Measurements from ENCODE around the gene WNT16.
"Not testable (repeated sequence)": the region's sequence is repeated elsewhere in the genome, so short reads cannot be mapped to it uniquely, and the experiment has no call there.

The WNT16 gene

GRCh38 chr7:121307021-121307574 is 21.7 kb upstream of the WNT16 start:
- DNase-seq = no peak

GRCh38 chr7:121313220-121313792 is 15.5 kb upstream of the WNT16 start:
- no peak for DNase-seq

- peak; percentile 92 for DNase-seq
These were observed 14.8 kb upstream of the WNT16 start for GRCh38 chr7:121313793-121314676.

- not testable (repeated sequence) for DNase-seq
These were observed 13.6 kb upstream of the WNT16 start for GRCh38 chr7:121315170-121315569.

- DNase-seq = no peak
These were observed 6.3 kb upstream of the WNT16 start for GRCh38 chr7:121322460-121322859.

GRCh38 chr7:121323515-121324302 is 5.1 kb upstream of the WNT16 start:
- DNase-seq = no peak

GRCh38 chr7:121327671-121328070 is 1.1 kb upstream of the WNT16 start:
- DNase-seq = no peak

- DNase-seq = peak; percentile 27
These were observed 622 bp downstream of the WNT16 start for GRCh38 chr7:121329191-121330052.

- no peak for DNase-seq
These were observed 1.4 kb downstream of the WNT16 start for GRCh38 chr7:121330053-121330833.

GRCh38 chr7:121331048-121331447 is 2.2 kb downstream of the WNT16 start:
- no peak for DNase-seq

GRCh38 chr7:121331574-121331973 is 2.8 kb downstream of the WNT16 start:
- no peak for DNase-seq

- no peak for DNase-seq
These were observed 5.6 kb downstream of the WNT16 start for GRCh38 chr7:121334376-121334775.

GRCh38 chr7:121334875-121335648 is 6.3 kb downstream of the WNT16 start:
- no peak for DNase-seq

- DNase-seq = no peak
These were observed 7.8 kb downstream of the WNT16 start for GRCh38 chr7:121336579-121336978.

GRCh38 chr7:121337398-121337797 is 8.6 kb downstream of the WNT16 start:
- peak; percentile 3 for DNase-seq

- no peak for DNase-seq
These were observed 10.3 kb downstream of the WNT16 start for GRCh38 chr7:121339082-121339481.

GRCh38 chr7:121341933-121342332 is 13.1 kb downstream of the WNT16 start:
- DNase-seq = no peak

- no peak for DNase-seq
These were observed 13.8 kb downstream of the WNT16 start for GRCh38 chr7:121342631-121343030.

GRCh38 chr7:121343302-121343701 is 14.5 kb downstream of the WNT16 start:
- DNase-seq = no peak

GRCh38 chr7:121344093-121344492 is 15.3 kb downstream of the WNT16 start:
- no peak for DNase-seq

GRCh38 chr7:121344497-121344896 is 15.7 kb downstream of the WNT16 start:
- no peak for DNase-seq
